GM12892 (cell line): ENCODE data around the gene SPIRE1.

Source experiments
- POLR2A ChIP-seq: IDR thresholded peaks from 2 replicates; pipeline ENCODE4 v1.6.1; 2011; ENCODE audit warnings: low read depth, low read length, control low read depth
- POLR2AphosphoS5 ChIP-seq: IDR thresholded peaks from 2 replicates; pipeline ENCODE4 v1.6.1; 2011; ENCODE audit warnings: low read depth, low read length, control low read depth

DNA sequence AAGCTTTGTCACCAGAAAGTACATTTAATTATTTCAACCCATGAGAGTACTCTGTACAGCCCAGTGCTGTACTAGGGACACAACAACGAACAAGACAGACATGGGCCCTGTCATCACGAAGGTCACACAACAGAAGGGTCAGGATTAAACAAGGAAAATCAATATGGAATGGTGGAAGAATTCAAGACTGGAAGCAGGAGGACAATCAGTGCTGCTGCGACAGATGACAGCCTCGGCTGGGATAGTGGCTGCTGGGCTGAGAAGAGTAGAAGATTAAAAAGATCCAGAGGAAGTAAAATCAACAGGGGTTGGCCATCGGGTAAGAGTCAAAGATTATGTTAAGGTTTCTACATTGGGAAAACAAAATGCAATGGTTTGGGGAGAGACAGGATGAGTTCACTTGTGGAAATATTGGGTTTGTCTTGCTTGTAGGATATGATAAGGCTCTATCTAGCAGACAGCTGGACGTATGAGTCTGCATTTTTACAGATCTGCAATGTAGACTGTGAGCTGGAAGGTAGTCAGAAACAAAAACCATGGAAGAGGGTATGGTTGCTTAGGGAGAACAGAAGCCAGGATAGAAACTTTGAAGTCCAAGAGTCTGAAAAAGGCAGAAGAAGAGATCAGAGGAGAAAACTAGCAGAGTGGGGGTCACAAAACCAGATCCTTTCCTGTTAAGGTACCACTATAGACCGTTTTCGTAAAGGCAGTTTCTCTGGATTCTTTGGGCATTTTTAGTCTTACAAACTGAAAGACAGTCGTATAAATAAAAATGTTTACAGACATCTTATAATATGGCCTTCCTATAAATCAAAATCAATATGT is 166.1 kb downstream of the SPIRE1 start:
- TF ChIP-seq POLR2AphosphoS5: no peak
- TF ChIP-seq POLR2A: no peak
